Cardiac septum (tissue), 1 donor: ENCODE results near the gene PARD3. TPM values are rescaled to one million over a fixed set of nuclear protein-coding genes. Genes with fewer than 3 reads are reported as not detected.
"Not testable (repeated sequence)": the region's sequence is repeated elsewhere in the genome, so short reads cannot be mapped to it uniquely, and the experiment has no call there.

Source experiments
- DNase-seq: peaks from one replicate; pipeline ENCODE4 v3.0.0-alpha.2; 2020; ENCODE audit warnings: low spot score
- intact Hi-C: fragments of 100-400 bp; cut with DNase I; formaldehyde crosslinking; loops from one replicate; pipeline ENCODE4 v1.14.0; 2022
- total RNA-seq: library from RNA; stranded (reverse); fragmentation: NEBNext Ultra II Directional; extraction: Animal tissue kit (Norgen Biotek cat#: 25700); gene quantifications from one replicate; pipeline ENCODE4 v1.2.1, GENCODE V29; 2021
- donor health status: DM: no; HTN: no; CAD: no.

Gene PARD3
- total RNA-seq, 1 donor from 2014 or later = 36.7 TPM

DNA sequence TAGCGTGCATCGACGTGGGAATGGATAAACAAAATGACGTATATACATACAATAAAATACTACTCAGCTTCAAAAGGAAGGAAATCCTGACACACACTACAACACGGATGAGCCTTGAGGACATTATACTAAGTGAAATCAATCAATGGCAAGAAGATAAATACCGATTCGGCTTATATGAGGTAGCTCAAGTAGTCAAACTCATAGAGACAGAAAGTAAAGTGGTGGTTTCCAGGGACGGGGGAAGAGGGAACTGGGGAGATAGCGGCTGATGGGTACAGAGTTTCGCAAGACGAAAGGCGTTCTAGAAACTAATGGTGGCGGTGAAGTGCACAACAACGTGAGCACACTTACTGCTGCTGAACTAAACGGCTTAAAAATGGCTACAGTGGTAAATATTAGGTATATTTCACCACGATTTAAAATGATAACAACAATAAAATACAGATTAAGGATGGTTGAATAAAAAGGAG, 516.7 kb downstream of the PARD3 start:
- intact Hi-C loops = no loop called here
- no peak for DNase-seq

DNA sequence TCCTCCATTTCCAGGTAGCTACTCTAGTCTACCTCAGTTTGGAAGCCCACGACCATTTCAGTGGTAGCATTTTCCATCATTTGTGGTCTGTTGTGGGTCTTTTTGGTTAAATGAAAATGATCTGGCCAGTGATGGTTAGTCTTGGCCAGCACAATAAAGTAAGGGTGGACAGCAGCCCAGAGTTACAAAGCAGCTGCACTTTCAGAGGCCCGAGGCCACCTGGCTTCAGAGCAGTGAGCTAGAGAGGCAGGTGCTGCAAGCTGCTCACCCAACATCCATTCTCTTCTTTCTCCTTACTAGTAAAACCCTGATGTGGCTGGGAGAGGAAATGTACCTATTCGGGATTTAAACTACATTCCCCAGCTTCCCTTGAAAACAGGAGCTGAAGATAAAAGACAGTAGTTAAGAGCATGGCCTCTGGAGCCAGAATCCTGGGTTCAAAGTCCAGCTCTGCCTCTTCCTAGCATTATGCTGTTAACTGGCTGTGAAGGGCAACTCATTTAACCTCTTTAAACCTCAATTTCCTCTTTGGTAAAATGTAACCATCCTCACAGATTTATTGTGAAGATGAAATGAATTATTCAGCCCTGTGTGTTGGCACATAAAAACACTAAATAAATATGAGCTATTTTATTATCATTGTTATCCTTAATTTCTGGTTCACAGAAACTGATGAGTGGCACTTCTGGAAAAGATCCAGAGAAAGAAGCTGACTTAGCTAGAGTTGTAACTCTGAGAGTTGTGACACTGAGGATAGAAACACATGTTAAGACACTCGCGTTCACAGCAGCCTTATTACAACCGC, 517.4 kb downstream of the PARD3 start:
- intact Hi-C loops = no loop called here
- no peak for DNase-seq

DNA sequence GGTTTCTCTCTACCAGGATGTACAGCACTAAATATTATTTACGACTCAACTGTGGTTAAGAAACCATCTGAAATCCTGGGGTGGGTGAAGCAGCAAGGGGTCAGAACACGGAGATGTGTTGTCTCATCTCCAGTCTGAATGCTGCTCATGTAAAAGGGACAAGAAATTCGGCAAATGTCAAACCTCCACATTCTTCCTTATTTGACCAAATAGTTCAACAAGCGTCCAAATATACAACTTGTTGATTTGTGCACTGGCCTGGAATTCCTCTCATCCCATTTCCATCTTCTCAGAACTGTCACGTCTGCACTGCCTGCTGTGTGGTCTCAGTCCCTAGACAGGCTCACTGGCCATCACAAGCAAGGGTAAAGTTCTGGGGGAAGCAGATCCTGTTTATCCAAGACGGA, 520.0 kb downstream of the PARD3 start:
- DNase-seq = no peak
- intact Hi-C loops = no loop called here

DNA sequence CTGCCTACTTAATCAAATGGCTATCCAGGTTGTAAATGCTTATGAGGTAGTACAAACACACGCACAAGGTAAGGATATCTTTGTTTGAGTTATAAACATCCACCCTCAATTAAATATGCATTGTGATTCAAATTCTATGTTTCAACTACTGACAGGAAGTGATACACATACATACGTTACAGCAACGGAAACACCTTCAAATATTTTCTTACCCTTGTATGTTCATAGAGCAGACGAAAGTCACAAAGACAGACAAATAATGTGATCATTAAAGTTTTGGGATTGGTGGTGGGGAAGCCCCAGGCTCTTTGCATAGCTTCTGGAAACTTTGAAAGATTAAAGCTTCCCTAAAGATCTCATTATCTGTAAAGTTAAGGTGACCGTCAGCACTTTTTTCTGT, 521.0 kb downstream of the PARD3 start:
- no peak for DNase-seq
- intact Hi-C loops = no loop called here

DNA sequence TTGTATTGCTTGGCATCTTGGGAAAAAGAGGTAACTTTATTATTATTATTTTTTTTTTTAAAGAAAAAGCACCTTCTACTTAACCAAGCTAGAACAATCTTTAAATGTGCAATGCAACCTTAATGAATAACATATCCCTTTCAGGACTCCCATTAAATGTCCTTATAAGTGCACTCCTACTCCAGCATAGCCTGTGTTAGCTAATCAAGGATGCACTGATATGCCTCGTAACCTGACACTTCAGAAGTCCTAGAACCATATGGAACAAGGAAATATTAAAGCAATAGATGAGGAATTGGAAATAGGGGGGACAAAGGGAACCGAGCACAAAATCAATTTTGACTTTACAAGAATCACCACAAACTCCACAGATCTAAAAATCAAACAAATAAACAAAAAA, 522.4 kb downstream of the PARD3 start:
- intact Hi-C loops = no loop called here
- DNase-seq = no peak

DNA sequence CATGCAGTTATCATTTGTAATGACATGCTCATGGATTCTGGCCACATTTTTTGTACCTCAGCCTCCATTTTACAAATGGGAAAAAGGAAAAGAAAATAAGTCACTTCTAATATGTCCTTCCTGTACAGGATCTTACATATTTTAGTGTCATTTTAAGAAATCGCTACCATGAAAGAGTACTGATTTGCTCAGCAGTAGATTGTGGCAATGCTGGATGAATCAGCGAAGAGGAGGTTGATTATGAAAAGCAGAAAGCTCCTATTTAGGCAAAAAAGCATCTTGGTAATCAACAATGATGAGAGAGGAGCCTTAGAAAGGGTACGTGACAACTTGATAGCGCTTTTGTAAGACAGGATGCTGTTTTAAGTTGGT, 522.9 kb downstream of the PARD3 start:
- intact Hi-C loops = no loop called here
- no peak for DNase-seq

DNA sequence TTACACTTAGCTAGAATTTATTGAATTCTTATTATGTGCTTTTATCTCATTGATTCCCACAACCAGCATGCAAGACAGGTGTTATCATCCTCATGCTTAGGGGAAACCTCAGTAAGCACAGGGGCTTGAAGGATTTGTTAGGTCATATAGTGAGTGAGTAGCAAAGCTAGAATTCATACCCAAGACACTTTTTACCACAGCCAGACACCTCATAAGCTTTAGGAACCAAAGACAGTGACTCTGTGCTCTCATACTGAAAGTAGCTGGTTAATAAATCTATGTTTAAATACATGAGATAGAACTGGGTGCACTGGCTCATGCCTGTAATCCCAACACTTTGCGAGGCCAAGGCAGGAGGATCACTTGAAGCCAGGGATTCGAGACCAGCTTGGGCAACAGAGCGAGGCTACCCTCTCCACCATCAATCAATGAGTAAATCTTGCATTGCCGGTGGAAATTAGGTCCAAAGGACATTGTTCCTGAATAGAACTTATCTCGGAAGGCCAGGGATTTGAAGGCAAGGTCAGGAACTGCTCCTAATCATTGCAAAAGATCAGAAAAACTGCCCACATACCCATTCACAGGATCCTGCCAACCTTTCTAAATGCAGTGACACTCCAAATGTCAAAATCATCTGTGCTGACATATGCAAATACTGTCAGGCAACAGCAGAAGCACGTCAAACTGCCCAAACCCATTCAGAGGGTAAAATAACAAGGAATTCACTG, 523.5 kb downstream of the PARD3 start:
- intact Hi-C loops = no loop called here
- DNase-seq = no peak

DNA sequence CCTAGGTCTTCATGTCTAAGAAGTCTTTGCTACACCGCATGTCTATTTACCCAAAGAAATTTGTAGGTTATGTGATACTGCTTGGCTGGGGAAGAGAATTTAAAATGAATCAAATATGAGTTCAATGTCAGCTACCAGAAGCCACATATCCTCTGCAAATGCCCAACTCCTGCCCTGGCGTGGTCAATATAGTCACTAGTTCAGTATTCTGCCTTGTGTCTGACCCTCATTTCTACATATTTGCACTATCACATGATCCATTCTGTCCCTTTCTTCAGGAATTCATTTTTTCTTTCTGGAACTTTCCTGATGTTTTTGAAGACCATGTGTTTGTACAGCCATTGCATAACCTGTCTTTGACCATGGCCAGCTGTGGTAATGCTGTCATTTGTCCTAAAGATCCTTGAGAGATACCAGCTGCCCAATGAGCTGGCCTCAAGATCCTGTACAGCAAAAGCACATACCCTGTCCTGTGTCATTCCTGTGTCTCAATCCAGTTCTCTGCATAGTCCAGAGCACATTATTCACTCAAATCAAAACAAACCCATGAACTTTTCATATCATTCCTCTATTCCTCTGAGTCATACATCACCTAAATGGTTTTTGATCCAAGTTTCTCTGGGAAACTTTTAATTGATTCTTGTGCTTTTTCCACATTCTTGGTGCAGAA, 524.5 kb downstream of the PARD3 start:
- no peak for DNase-seq
- intact Hi-C loops = no loop called here

DNA sequence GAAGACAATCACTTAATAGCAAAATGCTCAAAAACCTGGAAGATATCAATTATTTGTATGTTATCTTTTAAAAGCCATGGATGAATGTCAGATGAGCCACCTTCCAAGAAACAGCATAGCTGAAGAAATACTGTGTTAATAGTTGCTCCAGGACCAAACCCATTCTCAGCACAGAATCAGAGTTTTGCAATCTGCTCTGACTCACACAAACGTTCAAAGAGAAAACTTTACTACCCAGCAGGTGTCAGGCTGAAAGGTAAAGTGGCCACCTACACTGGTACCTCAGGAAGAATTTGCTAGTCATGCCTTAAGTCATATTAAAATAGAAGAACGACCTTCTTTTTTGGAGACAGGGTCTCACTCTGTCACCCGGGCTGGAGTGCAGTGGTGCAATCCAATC, 526.5 kb downstream of the PARD3 start:
- intact Hi-C loops = no loop called here
- no peak for DNase-seq

DNA sequence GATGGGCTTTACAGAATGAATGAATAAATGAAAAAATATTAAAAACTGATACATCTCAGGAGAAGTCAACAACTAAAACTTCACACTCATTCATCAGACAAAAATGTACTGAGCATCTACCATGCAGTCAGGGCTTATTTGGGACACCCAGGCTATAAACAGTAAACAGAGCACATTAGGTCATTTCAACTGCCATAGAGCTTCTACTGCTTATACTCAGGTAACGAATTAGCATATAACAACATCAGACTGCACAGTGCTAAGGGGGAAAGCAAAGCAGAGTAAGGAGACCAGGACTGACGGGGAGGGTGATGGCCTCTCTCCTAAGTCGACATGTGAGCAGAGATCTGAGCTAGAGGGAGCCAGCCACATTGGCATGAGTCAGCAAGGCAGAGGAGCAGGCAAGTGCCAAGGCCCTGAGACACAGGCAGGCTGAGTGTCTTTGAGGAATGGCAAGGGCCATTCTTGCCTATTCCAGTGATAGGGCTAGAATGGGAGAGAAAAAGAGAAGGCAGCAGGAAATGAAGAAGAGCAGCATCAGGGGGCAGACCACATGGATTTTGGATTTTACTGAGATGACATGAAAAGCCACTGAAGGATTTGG, 528.9 kb downstream of the PARD3 start:
- no peak for DNase-seq
- intact Hi-C loops = no loop called here

DNA sequence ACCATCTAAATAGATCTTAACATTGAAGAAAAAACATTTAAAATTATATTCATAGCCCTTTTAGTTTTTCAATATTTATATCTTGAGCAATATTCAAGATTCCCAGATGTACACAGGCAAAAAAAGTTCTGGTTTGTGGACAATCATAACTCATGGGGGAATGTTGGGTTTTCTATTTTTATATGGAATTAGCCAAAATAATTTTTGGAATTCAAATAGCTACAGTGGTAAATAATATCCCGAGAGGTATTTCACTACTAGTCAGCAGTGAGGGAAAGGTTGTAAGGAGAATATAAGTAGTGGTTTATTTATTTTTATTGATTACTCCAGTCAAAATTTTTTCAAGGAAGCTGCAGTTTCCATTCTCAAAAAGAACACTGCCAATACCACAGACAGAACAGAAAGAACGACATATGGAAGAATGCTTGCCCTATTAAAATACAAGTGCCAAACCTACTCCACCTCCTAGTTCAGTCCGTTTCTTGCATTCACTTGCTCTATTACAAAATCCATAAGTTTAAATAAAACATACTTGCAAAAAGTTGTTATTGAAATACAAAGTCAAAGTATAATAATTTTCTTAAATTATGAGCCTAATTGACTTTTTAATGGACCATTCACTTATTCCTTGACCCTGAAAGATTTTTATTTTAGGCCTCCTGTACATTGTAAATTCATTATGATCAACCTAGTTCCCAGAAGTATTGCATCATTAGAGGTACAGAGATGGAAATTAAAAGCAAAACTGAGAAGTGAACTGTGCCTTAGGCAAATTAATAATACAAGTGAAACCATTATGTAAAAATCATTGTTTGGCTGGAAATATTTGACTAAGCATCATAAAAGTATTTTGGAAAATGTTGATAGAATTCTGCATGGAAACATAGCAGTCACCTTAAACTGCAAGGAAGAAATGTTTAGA, 533.2 kb downstream of the PARD3 start:
- DNase-seq = no peak
- intact Hi-C loops = no loop called here

DNA sequence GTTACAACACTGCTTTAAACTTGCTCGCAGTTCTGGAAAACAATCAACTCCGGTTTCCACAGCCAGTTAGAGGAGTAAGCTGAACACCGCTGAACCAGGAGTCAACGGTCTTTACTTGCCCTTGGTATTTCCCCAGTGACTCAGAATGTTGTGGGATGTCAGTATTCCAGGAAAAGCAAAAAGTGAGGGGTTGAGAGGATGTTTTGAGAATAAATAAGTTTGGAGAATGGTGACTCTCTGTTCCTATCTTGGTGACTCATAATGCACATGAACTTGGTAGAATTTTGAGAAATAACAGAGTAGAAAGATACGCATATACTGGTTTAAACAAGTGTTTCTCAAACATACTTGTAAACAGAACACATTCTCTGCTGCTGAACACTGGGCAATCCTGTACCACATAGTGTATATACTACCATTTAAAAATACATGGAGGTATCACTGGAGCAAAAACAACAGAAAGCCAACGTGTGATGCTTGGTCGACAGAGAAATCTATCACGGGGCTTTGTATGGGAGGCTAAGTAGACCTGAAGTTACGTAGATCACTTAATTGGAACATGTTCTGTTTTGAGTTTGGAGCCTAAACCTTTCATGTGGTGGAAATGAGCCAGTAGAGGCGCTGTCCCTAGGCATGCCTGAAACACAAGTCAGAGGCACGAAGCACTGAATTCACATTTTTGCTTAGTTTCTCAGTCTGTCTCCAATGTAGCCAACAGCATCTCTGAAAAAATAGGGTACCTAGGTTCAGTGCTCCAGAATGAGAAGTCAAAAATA, 534.3 kb downstream of the PARD3 start:
- no peak for DNase-seq
- intact Hi-C loops = no loop called here

DNA sequence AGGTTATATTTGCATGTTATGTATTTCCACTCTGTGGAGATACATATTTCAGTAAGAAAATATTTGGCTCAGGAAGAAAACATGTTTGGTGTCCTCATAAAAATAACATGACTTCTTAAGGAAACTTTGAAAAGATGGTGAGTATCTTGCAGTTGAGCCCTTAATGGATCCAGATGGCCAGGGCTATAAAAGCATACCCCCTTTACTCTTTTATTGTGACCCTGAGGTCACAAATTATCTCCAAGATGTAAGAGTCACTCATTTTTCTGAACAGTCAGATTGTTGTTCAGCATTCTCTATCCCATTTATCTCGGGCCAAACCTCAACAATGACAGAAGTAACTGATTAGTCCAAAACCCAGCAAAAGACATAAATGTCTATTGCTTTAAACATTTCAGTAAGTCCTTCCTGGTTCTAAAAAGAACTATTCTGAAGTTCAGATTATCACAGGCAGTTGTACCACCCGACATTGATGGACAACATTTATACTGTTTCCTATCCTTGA, 539.4 kb downstream of the PARD3 start:
- no peak for DNase-seq
- intact Hi-C loops = no loop called here

DNA sequence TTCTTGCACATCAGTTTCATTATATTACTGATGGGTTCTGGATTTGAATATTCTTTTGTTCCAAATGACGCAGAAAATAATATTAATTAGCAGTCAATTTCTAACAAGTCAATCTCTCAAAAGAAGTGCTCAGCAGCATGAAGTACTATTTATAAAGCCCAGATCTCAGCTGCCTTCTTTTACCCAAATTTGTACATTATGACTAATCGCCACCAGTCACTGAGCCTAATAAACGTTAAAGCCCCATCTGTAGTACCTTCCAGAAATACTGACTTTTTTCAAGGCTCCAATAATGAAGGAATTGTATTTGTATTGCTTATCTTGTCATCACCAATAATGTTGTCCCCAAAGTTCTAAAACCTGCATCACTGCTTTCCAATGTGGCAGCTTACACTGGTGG, 540.2 kb downstream of the PARD3 start:
- intact Hi-C loops = no loop called here
- DNase-seq = no peak

DNA sequence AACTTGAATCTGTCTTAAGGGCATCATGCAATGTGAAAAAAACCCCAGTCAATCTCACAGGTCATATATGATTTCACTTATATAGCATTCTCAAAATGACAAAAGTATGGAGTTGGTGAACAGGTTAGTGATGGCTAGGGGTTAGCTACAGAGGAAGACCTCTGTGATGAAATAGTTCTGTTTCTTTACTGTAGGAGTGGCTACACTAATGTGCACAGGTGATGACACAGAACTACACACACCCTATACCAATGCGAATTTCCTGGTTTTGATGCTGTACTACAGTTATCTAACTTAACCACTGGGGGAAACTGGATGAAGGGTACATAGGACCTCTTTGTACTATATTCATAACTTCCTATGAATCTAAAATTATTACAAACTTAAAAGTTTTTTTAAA, 541.8 kb downstream of the PARD3 start:
- intact Hi-C loops = no loop called here
- DNase-seq = no peak

DNA sequence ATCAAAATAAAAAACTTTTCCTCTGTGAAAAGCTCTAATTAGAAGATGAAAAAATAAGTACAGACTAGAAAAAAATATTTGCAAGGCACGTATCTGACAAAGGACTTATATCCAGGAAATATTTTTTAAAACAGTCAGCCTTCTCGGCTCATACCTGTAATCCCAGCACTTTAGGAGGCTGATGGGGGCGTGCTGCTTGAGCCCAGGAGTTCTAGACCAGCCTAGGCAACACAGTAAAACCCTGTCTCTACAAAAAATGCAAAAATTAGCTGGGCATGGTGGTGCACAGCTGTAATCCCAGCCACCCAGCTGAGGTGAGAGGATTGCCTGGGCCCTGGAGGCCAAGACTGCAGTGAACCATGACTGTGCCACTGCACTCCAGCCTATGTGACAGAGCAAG, 542.8 kb downstream of the PARD3 start:
- no peak for DNase-seq
- intact Hi-C loops = no loop called here

DNA sequence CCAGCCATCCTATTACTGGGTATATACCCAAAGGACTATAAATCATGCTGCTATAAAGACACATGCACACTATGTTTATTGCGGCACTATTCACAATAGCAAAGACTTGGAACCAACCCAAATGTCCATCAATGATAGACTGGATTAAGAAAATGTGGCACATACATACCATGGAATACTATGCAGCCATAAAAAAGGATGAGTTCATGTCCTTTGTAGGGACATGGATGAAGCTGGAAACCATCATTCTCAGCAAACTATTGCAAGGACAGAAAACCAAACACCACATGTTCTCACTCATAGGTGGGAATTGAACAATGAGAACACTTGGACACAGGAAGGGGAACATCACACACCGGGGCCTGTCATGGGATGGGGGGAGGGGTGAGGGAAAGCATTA, 546.7 kb downstream of the PARD3 start:
- intact Hi-C loops, DNase-seq: not testable (repeated sequence)

DNA sequence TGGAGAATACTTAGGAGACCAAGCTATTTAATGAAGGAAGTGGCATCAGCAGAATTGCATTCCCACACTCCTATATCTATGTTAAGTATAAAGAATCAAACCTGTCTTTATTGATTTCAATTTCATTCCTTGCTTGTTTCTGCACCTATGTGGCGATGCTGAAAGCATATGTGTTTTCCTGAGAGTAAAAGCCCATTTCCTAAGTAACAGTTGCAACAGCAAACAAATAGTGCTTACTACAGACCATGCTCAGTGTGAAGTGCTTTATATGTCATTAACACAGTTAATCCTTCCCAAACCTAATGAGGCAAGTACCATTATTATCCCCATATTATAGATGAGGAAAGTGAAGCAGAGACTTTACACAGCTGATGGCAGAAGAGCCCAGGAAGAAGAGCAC, 552.1 kb downstream of the PARD3 start:
- no peak for DNase-seq
- intact Hi-C loops = no loop called here
